HEK293T (cell line): Measurements from ENCODE around the gene RIC8A.

Source experiments
- CTCF ChIA-PET: fragments of 350-600 bp; formaldehyde crosslinking; extraction: SDS; loops from one replicate; lab custom pipeline; 2021; ENCODE audit warnings: antibody characterized with exemption, inconsistent platforms; lab: Yijun Ruan, JAX
- POLR2A ChIA-PET: fragments of 350-600 bp; formaldehyde crosslinking; extraction: SDS; loops from one replicate; lab custom pipeline; 2020; ENCODE audit warnings: antibody characterized with exemption, inconsistent platforms; lab: Yijun Ruan, JAX
- DNase-seq: peaks from one replicate; pipeline ENCODE4 v3.0.0; 2012; ENCODE audit warnings: mixed read lengths; ENCODE audit errors: extremely low spot score
- ARNT ChIP-seq: fragments of 450-650 bp; IDR thresholded peaks from 2 replicates; pipeline ENCODE4 v1.6.1; 2017; ENCODE audit warnings: mild to moderate bottlenecking
- BHLHE40 ChIP-seq: fragments of 450-650 bp; IDR thresholded peaks from 2 replicates; pipeline ENCODE4 v1.6.1; 2016; ENCODE audit warnings: mild to moderate bottlenecking, moderate library complexity, borderline replicate concordance
- CTBP1 ChIP-seq: fragments of 450-650 bp; IDR thresholded peaks from 2 replicates; pipeline ENCODE4 v1.6.1; 2016; ENCODE audit warnings: borderline replicate concordance
- ELF4 ChIP-seq: fragments of 450-650 bp; IDR thresholded peaks from 2 replicates; pipeline ENCODE4 v1.6.1; 2017; ENCODE audit warnings: antibody characterized with exemption
- FOXA1 ChIP-seq: fragments of 450-650 bp; IDR thresholded peaks from 2 replicates; pipeline ENCODE4 v1.6.1; 2016; ENCODE audit warnings: mild to moderate bottlenecking
- FOXK2 ChIP-seq: fragments of 450-650 bp; IDR thresholded peaks from 2 replicates; pipeline ENCODE4 v1.6.1; 2016; ENCODE audit warnings: mild to moderate bottlenecking
- FOXM1 ChIP-seq: fragments of 450-650 bp; IDR thresholded peaks from 2 replicates; pipeline ENCODE4 v1.6.1; 2017; ENCODE audit warnings: mild to moderate bottlenecking, borderline replicate concordance
- HDGF ChIP-seq: fragments of 450-650 bp; IDR thresholded peaks from 2 replicates; pipeline ENCODE4 v1.6.1; 2017; ENCODE audit warnings: antibody characterized with exemption, borderline replicate concordance
- L3MBTL2 ChIP-seq: fragments of 450-650 bp; conservative IDR thresholded peaks from 2 replicates; pipeline ENCODE4 v1.6.1; 2016; ENCODE audit warnings: mild to moderate bottlenecking
- LEF1 ChIP-seq: fragments of 450-650 bp; IDR thresholded peaks from 2 replicates; pipeline ENCODE4 v1.6.1; 2017; ENCODE audit warnings: mild to moderate bottlenecking, borderline replicate concordance
- NFRKB ChIP-seq: fragments of 450-650 bp; IDR thresholded peaks from 2 replicates; pipeline ENCODE4 v1.6.1; 2016; ENCODE audit warnings: mild to moderate bottlenecking, moderate library complexity
- SP1 ChIP-seq: fragments of 450-650 bp; IDR thresholded peaks from 2 replicates; pipeline ENCODE4 v1.6.1; 2017
- SUZ12 ChIP-seq: fragments of 450-650 bp; IDR thresholded peaks from 2 replicates; pipeline ENCODE4 v1.6.1; 2016; ENCODE audit warnings: mild to moderate bottlenecking
- TARDBP ChIP-seq: fragments of 450-650 bp; IDR thresholded peaks from 2 replicates; pipeline ENCODE4 v1.6.1; 2016
- ZNF384 ChIP-seq: fragments of 450-650 bp; IDR thresholded peaks from 2 replicates; pipeline ENCODE4 v1.6.1; 2016
- TF ChIP-seq, protein P1 (sequence below): fragments of 450-650 bp; IDR thresholded peaks from 2 replicates; pipeline ENCODE4 v1.6.1; 2016

The RIC8A gene

DNA sequence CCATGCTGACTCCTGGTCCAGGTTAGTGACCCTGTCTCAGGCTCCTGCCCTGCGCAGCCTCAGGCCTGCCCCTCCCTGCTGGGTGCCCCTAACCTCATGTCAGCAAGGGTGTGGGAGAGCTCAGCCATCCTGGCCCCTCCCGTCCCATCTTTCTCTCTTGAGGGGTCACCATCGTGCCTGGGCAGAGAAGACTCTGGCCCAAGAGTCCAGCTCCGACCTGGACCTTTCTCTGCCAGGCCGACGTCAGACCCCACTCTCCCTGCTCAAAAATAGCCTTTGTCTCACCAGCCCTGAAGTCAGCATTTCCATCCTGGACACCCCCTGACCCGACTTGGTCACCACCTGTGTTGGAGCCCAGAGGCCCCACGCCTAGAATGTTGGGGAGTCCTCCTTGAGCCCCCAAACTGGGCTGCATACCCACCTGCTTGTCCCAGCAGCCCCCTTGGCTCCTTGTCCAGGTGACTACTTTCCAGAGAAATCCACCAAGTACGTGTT, 9.7 kb upstream of the RIC8A start:
- ChIA-PET POLR2A (interaction anchor here (1.1 kb wide), 1 partner anchor 9 kb away, joined by 3 read pairs; the partner anchor contains the start of genes BET1L and RIC8A), CTCF (no interaction called here)
- TF ChIP-seq L3MBTL2 = no peak
- no peak for TF ChIP-seq FOXK2
- no peak for TF ChIP-seq FOXA1
- TF ChIP-seq BHLHE40 = no peak
- TF ChIP-seq LEF1 = no peak
- DNase-seq = no peak

DNA sequence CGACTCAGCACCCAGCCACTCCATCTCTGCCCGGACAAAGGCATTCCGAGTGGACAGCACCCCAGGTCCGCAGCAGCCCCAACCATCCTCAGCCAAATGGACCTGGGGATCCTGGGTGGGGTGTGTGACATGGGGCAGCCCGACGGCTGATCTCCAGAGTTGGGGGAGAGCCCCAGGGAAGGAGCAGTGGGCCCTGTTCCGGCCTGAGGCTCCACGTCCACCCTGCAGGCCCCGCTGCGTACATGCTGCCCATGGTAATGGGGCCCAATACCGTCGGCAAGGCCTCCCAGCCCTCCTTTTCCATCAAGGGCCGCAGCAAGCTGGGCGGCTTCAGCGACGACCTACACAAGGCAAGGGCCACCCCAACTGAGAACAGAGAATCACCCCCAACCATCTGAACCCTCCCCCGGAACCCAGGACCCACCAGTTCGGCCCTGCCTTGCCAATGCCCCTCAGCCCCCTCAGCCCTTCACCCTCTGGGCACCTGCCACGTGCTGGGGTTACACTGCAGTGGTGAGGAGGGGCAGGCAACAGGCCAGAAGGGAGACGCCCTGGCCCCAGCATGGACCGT, 9.2 kb upstream of the RIC8A start:
- ChIA-PET POLR2A (no interaction called here), CTCF (interaction anchor here (1.0 kb wide), 1 partner anchor 9 kb away, joined by 3 read pairs; the partner anchor contains the start of gene RIC8A)
- TF ChIP-seq NFRKB (no peak), ZNF384 (no peak), LEF1 (no peak), FOXM1 (no peak), SUZ12 (no peak), FOXK2 (no peak), FOXA1 (no peak), L3MBTL2 (no peak), ELF4 (no peak), BHLHE40 (no peak), ARNT (no peak), TARDBP (no peak), HDGF (no peak), SP1 (no peak), CTBP1 (no peak)
- TF ChIP-seq, protein P1, sequence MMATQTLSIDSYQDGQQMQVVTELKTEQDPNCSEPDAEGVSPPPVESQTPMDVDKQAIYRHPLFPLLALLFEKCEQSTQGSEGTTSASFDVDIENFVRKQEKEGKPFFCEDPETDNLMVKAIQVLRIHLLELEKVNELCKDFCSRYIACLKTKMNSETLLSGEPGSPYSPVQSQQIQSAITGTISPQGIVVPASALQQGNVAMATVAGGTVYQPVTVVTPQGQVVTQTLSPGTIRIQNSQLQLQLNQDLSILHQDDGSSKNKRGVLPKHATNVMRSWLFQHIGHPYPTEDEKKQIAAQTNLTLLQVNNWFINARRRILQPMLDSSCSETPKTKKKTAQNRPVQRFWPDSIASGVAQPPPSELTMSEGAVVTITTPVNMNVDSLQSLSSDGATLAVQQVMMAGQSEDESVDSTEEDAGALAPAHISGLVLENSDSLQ = no peak
- DNase-seq = no peak

DNA sequence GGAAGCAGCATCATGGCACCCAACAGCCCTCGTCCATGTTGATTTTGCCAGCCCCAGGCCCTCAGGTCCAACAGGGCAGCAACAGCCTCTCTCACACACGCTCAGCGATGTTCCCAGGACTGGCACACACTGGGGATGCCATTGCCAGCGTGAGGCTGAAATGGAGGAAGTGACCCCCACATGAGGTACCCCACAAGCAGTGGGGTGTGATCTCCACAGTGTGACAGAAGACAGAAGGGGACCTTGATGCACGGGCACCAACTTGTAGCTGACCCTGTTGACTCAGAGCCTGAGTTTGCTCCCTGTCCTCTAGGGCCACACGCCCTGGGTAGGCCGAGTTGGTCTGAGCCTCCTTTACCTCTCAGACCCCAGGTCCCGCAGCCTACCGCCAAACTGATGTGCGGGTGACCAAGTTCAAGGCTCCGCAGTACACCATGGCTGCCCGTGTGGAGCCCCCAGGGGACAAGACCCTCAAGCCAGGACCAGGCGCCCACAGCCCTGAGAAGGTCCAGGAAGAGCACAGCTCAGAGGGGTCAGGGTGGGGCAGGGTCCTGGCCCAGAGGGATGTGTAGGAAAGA, 8.4 kb upstream of the RIC8A start:
- ChIA-PET CTCF (interaction anchor here (1.0 to 1.1 kb wide), 2 partner anchors 9 to 46 kb away, joined by 3 read pairs; partner anchors contain the start of gene RIC8A), POLR2A (no interaction called here)
- TF ChIP-seq ZNF384 = no peak
- no peak for DNase-seq

DNA sequence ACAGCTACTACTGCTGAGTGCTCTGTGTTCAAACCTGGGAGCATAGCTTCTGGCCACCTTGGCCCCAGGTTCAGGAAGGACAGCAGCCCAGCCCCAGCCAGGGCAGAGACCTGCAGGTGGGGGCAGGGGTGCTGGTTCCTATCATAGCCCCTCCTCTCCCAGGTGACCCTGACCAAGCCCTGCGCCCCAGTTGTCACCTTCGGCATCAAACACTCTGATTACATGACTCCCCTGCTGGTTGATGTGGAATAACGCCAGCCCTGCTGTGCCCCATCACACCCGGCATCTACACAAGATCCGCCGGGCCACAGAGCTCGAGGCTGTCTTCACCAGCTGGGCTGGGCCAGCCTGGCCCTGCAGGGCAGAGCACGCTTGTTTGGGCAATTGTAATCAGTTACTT, 7.7 kb upstream of the RIC8A start:
- ChIA-PET POLR2A (no interaction called here), CTCF (interaction anchor here (1.1 kb wide), 1 partner anchor 45 kb away, joined by 3 read pairs; no protein-coding TSS in a partner anchor)
- DNase-seq = no peak
- no peak for TF ChIP-seq TARDBP
- no peak for TF ChIP-seq FOXK2
- no peak for TF ChIP-seq L3MBTL2
- TF ChIP-seq ARNT = no peak
- no peak for TF ChIP-seq SP1
- TF ChIP-seq FOXM1 = no peak
- no peak for TF ChIP-seq NFRKB
- no peak for TF ChIP-seq HDGF
- no peak for TF ChIP-seq LEF1
- no peak for TF ChIP-seq BHLHE40
- TF ChIP-seq, protein P1 = no peak
- TF ChIP-seq ZNF384 = no peak
- TF ChIP-seq SUZ12 = no peak
- no peak for TF ChIP-seq FOXA1
- no peak for TF ChIP-seq ELF4
- TF ChIP-seq CTBP1 = no peak

DNA sequence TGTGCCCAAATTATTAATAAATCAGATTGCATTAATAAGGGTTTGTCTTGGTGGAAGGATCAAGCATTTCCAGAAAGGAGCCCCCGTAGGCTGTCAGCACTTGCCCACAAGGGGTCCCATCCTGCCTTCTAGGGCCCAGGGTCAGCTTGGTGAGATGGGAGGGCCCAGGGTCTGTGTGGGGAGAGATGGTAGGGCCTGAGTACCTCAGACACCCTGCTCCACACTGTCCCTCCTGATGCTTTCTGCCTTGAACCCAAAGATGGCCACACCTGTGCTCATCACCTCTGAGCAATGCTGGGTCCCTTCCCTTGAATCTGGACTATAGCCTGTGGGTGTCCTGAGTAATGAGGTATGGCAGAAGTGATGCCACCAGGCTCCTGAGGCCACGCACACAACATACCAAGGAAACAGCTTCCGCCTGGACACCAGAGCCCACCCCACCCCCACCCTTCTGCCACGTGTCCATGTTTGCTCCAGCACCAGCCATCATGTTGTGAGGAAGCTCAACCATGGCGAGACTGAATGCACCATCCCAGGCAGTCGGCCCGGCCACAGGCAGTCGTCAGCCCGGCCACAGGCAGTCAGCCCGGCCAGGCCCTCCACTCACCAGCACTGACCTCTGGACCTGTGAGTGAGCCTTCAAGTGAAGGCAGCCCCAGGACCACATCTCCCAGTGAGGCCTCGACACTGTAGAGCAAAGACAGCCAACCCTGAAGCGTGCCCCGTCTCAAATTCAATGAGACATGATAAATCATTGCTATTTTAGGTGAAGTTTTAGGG, 7.1 kb upstream of the RIC8A start:
- POLR2A ChIA-PET = no interaction called here
- no peak for DNase-seq
- CTCF ChIA-PET = interaction anchor here (1.1 kb wide), 1 partner anchor 44 kb away, joined by 3 read pairs; no protein-coding TSS in a partner anchor
- no peak for TF ChIP-seq BHLHE40
- no peak for TF ChIP-seq FOXA1
- no peak for TF ChIP-seq L3MBTL2
- no peak for TF ChIP-seq NFRKB
- TF ChIP-seq, protein P1 = no peak
- TF ChIP-seq TARDBP = no peak
- no peak for TF ChIP-seq FOXM1
- TF ChIP-seq ARNT = no peak
- no peak for TF ChIP-seq ZNF384
- TF ChIP-seq HDGF = no peak
- no peak for TF ChIP-seq ELF4
- no peak for TF ChIP-seq SUZ12
- no peak for TF ChIP-seq FOXK2
- no peak for TF ChIP-seq CTBP1
- TF ChIP-seq LEF1 = no peak
- TF ChIP-seq SP1 = no peak
